ENCODE data around the gene SCT.

Gene SCT

GRCh38 chr11:616320-617198 lies 10.4 kb downstream of the SCT start:
- Mint-ChIP-seq H3K36me3 (ENCODE audit: insufficient read depth) (peaks cover 31% of the 10 kb centered on the region), H3K27ac (ENCODE audit: low read depth) (peak overlapping the region; percentile 88), H3K4me3 (peak overlapping the region; percentile 85), H3K9me3 (no peaks in the 10 kb centered on the region), H3K4me1 (peaks cover 22% of the 10 kb centered on the region), H3K27me3 (no peaks in the 10 kb centered on the region)
- DNase-seq (ENCODE audit: low spot score in 2 of 2) (no peak), ATAC-seq (replicated peaks; ENCODE audit: extremely low read depth, poor library complexity, severe bottlenecking) (no peak)

GRCh38 chr11:615504-616319 lies 11.3 kb downstream of the SCT start, which contains the start of gene IRF7:
TSS of gene IRF7 (minus strand) at chr11:615950. CDS start at chr11:615364, 586 bp downstream.
- Mint-ChIP-seq H3K9me3 (no peaks in the 10 kb centered on the region), H3K4me3 (peak within 1 kb of the TSS; percentile 85), H3K4me1 (peaks cover 22% of the 10 kb centered on the region), H3K36me3 (ENCODE audit: insufficient read depth) (peaks cover 32% of the 10 kb centered on the region), H3K27ac (ENCODE audit: low read depth) (peak within 1 kb of the TSS; percentile 88), H3K27me3 (no peaks in the 10 kb centered on the region)
- ATAC-seq (replicated peaks; ENCODE audit: extremely low read depth, poor library complexity, severe bottlenecking) (peak; percentile 79), DNase-seq (ENCODE audit: low spot score in 2 of 2) (peak; percentile 74 to 77)

DNA sequence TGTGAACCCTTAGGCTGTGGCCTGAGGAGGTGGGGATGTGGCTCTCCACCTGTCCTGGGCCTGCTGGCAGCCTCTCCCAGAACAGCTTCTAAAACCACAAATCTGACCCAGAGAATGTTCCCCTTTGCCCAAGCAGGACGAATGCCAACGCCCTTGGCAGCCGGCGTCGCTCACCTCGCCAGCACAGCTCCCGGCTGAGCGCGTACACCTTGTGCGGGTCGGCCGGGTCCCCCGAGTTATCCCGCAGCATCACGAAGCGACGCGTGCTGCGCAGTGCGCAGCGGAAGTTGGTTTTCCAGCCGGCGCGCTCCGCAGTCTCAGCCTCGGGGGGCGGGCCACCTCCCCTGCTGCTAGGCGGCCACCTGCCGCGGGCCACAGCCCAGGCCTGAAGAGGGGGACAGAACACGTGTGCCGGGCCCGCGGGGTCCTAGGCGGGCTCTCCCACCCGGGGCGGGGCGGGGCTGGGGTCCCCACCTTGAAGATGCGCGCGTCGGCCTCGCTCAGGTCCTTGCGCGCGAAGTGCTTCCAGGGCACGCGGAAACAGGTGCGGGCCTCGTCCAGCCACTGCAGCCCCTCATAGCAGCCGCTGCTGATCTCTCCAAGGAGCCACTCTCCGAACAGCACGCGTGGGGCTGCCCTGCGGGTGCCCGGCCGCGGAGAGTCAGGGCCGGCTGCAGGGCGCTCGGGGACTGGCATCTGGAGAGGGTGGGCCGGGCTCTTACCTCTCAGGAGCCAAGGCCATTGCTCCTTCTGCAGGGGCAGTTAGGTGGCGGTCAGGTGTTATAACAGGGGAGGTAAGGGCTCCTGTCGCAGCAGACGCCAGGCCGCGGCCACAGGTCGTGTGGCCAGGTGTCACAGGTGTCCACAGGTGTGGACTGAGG lies 12.1 kb downstream of the SCT start:
- DNase-seq (ENCODE audit: low spot score in 2 of 2) (no peak), ATAC-seq (replicated peaks; ENCODE audit: extremely low read depth, poor library complexity, severe bottlenecking) (no peak)
- Mint-ChIP-seq H3K27me3 (no peaks in the 10 kb centered on the region), H3K4me1 (peaks cover 22% of the 10 kb centered on the region), H3K27ac (ENCODE audit: low read depth) (peak overlapping the region; percentile 88), H3K36me3 (ENCODE audit: insufficient read depth) (peaks cover 31% of the 10 kb centered on the region), H3K9me3 (no peaks in the 10 kb centered on the region), H3K4me3 (peak overlapping the region; percentile 85)

- Mint-ChIP-seq H3K27ac (ENCODE audit: low read depth) (peak overlapping the region; percentile 82), H3K9me3 (no peaks in the 10 kb centered on the region), H3K27me3 (no peaks in the 10 kb centered on the region), H3K4me1 (peaks cover 22% of the 10 kb centered on the region), H3K4me3 (peak overlapping the region; percentile 85), H3K36me3 (ENCODE audit: insufficient read depth) (peaks cover 29% of the 10 kb centered on the region)
- ATAC-seq (replicated peaks; ENCODE audit: extremely low read depth, poor library complexity, severe bottlenecking) (no peak), DNase-seq (ENCODE audit: low spot score in 2 of 2) (no peak)
Measured at GRCh38 chr11:614021-614622, 12.9 kb downstream of the SCT start.

DNA sequence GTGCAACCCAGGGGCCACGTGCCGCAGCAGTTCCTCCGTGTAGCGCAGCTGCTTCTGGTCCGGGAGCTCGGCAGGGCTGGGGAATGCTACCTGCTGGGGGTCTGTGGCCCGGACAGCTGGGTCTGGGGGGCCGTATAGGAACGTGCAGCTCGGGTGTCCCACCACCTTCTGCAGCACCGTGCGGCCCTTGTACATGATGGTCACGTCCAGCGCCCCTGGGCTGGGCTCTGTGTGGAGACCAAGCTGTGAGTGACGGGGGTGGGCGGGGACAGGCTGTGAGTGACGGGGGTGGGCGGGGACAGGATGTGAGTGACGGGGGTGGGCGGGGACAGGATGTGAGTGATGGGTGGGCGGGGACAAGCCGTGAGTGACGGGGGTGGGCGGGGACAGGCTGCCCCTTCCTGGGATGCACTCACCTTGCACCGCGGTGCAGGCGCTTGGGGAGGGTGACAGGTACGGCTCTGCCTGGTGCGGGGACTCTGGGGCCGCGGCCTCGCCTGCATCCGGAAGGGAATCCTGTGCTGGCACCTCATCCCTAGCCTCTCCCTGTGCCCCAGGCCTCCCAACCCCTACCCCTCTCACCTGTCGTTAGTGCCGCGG lies 13.5 kb downstream of the SCT start:
- H3K4me3 Mint-ChIP-seq = no peak overlapping the region
- H3K4me1 Mint-ChIP-seq = peaks cover 22% of the 10 kb centered on the region
- H3K36me3 Mint-ChIP-seq (ENCODE audit: insufficient read depth) = peaks cover 27% of the 10 kb centered on the region
- DNase-seq (ENCODE audit: low spot score in 2 of 2) (peak; percentile 50 to 54), ATAC-seq (replicated peaks; ENCODE audit: extremely low read depth, poor library complexity, severe bottlenecking) (peak; percentile 38)
- H3K27me3 Mint-ChIP-seq = no peaks in the 10 kb centered on the region
- no peaks in the 10 kb centered on the region for H3K9me3 Mint-ChIP-seq
- H3K27ac Mint-ChIP-seq (ENCODE audit: low read depth) = peak overlapping the region; percentile 82

GRCh38 chr11:612961-613300 lies 14.1 kb downstream of the SCT start:
- DNase-seq (ENCODE audit: low spot score in 2 of 2) (no peak), ATAC-seq (replicated peaks; ENCODE audit: extremely low read depth, poor library complexity, severe bottlenecking) (no peak)
- Mint-ChIP-seq H3K27me3 (no peaks in the 10 kb centered on the region), H3K4me3 (no peak overlapping the region), H3K9me3 (no peaks in the 10 kb centered on the region), H3K4me1 (peaks cover 22% of the 10 kb centered on the region), H3K36me3 (ENCODE audit: insufficient read depth) (peaks cover 28% of the 10 kb centered on the region), H3K27ac (ENCODE audit: low read depth) (peak overlapping the region; percentile 82)

DNA sequence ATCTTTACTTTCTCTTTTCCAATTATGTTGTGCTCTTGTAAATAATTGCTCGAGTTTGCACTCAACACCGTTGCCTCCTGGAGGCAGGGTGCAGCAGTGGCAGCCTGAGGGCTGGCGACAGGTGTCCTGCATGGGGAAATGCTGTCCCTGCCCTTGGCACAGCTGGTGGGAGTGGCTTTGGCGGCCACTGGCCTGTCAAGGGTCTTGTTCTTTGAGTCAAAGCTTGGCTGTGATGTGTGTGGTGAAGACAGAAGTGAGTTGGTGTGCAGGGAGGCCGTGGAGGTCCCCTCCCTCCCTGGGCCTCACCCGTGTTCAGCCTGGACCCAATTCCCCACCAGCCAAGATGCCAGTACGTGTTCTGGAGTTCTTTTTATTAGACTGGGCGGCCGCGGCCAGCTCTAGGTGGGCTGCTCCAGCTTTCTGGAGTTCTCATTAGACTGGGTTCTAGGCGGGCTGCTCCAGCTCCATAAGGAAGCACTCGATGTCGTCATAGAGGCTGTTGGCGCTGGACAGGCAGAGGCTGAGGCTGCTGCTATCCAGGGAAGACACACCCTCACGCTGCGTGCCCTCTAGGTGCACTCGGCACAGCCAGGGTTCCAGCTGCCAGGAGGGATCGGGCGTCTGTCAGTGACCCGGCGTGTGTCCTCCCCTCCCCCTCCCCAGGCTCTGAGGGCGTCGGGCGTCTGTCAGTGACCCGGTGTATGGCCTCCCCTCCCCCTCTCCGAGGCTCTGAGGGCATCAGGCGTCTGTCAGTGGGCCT lies 14.6 kb downstream of the SCT start:
- no peaks in the 10 kb centered on the region for H3K27me3 Mint-ChIP-seq
- no peaks in the 10 kb centered on the region for H3K9me3 Mint-ChIP-seq
- peak overlapping the region; percentile 82 for H3K27ac Mint-ChIP-seq (ENCODE audit: low read depth)
- DNase-seq (ENCODE audit: low spot score in 2 of 2) (no peak), ATAC-seq (replicated peaks; ENCODE audit: extremely low read depth, poor library complexity, severe bottlenecking) (no peak)
- H3K4me3 Mint-ChIP-seq = peak overlapping the region; percentile 47
- peaks cover 29% of the 10 kb centered on the region for H3K36me3 Mint-ChIP-seq (ENCODE audit: insufficient read depth)
- peaks cover 22% of the 10 kb centered on the region for H3K4me1 Mint-ChIP-seq

- peaks cover 39% of the 10 kb centered on the region for H3K36me3 Mint-ChIP-seq (ENCODE audit: insufficient read depth)
- DNase-seq (ENCODE audit: low spot score in 2 of 2) = no peak
- peaks cover 18% of the 10 kb centered on the region for H3K4me1 Mint-ChIP-seq
- no peak overlapping the region for H3K4me3 Mint-ChIP-seq
- H3K9me3 Mint-ChIP-seq = no peaks in the 10 kb centered on the region
- H3K27me3 Mint-ChIP-seq = no peaks in the 10 kb centered on the region
- no peak for ATAC-seq (replicated peaks; ENCODE audit: extremely low read depth, poor library complexity, severe bottlenecking)
- peak overlapping the region; percentile 88 for H3K27ac Mint-ChIP-seq (ENCODE audit: low read depth)
Measured at GRCh38 chr11:611001-611996, 15.7 kb downstream of the SCT start.

- ATAC-seq (replicated peaks; ENCODE audit: extremely low read depth, poor library complexity, severe bottlenecking) (no peak), DNase-seq (ENCODE audit: low spot score in 2 of 2) (no peak)
- Mint-ChIP-seq H3K36me3 (ENCODE audit: insufficient read depth) (peaks cover 34% of the 10 kb centered on the region), H3K4me3 (no peak overlapping the region), H3K27me3 (no peaks in the 10 kb centered on the region), H3K27ac (ENCODE audit: low read depth) (peak overlapping the region; percentile 88), H3K9me3 (no peaks in the 10 kb centered on the region), H3K4me1 (peaks cover 11% of the 10 kb centered on the region)
Measured at GRCh38 chr11:610146-610801, 16.7 kb downstream of the SCT start.

GRCh38 chr11:609341-609811 lies 17.6 kb downstream of the SCT start:
- ATAC-seq (replicated peaks; ENCODE audit: extremely low read depth, poor library complexity, severe bottlenecking) (no peak), DNase-seq (ENCODE audit: low spot score in 2 of 2) (no peak)
- Mint-ChIP-seq H3K36me3 (ENCODE audit: insufficient read depth) (peaks cover 35% of the 10 kb centered on the region), H3K27ac (ENCODE audit: low read depth) (no peak overlapping the region), H3K4me3 (no peak overlapping the region), H3K9me3 (no peaks in the 10 kb centered on the region), H3K4me1 (peaks cover 9% of the 10 kb centered on the region), H3K27me3 (no peaks in the 10 kb centered on the region)

Data from central memory CD8-positive, alpha-beta T cell (primary cell).